BE2C (cell line): ENCODE data around the gene INIP.

Experiments
- DNase-seq: peaks from one replicate; pipeline ENCODE4 v3.0.0-alpha.2; 2020
- H3K27me3 ChIP-seq: fragments of 250-450 bp; sonication (Bioruptor Pico); 2 replicates; pipeline ENCODE4 v1.5.1; 2020; ENCODE audit warnings: mild to moderate bottlenecking
- H3K36me3 ChIP-seq: fragments of 250-450 bp; sonication (Bioruptor Pico); 2 replicates; pipeline ENCODE4 v1.5.1; 2020; ENCODE audit warnings: mild to moderate bottlenecking
- H3K4me1 ChIP-seq: fragments of 250-450 bp; sonication (Bioruptor Pico); 2 replicates; pipeline ENCODE4 v1.5.1; 2020
- H3K4me3 ChIP-seq: 2 replicates; pipeline ENCODE4 v1.5.1; 2011; ENCODE audit warnings: low read depth, low read length
- H3K9me3 ChIP-seq: fragments of 250-450 bp; sonication (Bioruptor Pico); 2 replicates; pipeline ENCODE4 v1.5.1; 2020
- CTCF ChIP-seq: IDR thresholded peaks from 2 replicates; pipeline ENCODE4 v1.5.1; 2012; ENCODE audit warnings: mild to moderate bottlenecking, low read depth, low read length

The INIP gene

GRCh38 chr9:112761912-112762655 lies 44.2 kb upstream of the INIP start:
- no peak overlapping the region for H3K4me3 ChIP-seq
- H3K27me3 ChIP-seq: no peaks in the 10 kb centered on the region
- H3K4me1 ChIP-seq: no peaks in the 10 kb centered on the region
- no peaks in the 10 kb centered on the region; the same call in none of the 2 replicates for H3K9me3 ChIP-seq
- H3K36me3 ChIP-seq: no peaks in the 10 kb centered on the region
- no peak for TF ChIP-seq CTCF
- no peak for DNase-seq

GRCh38 chr9:112760821-112761220 lies 42.9 kb upstream of the INIP start:
- Histone ChIP-seq H3K9me3 (no peaks in the 10 kb centered on the region; the same call in 1 of the 2 replicates), H3K4me1 (no peaks in the 10 kb centered on the region), H3K27me3 (no peaks in the 10 kb centered on the region), H3K36me3 (no peaks in the 10 kb centered on the region), H3K4me3 (no peak overlapping the region)
- DNase-seq: no peak
- TF ChIP-seq CTCF: no peak

GRCh38 chr9:112757940-112758339 lies 40.0 kb upstream of the INIP start:
- Histone ChIP-seq H3K27me3 (no peaks in the 10 kb centered on the region), H3K4me3 (no peak overlapping the region), H3K36me3 (no peaks in the 10 kb centered on the region), H3K4me1 (no peaks in the 10 kb centered on the region), H3K9me3 (no peaks in the 10 kb centered on the region)
- TF ChIP-seq CTCF: no peak
- DNase-seq: no peak

GRCh38 chr9:112757282-112757883 lies 39.5 kb upstream of the INIP start:
- no peak for TF ChIP-seq CTCF
- DNase-seq: no peak
- H3K4me1 ChIP-seq: no peaks in the 10 kb centered on the region
- no peaks in the 10 kb centered on the region for H3K27me3 ChIP-seq
- H3K36me3 ChIP-seq: no peaks in the 10 kb centered on the region
- no peak overlapping the region for H3K4me3 ChIP-seq
- H3K9me3 ChIP-seq: no peaks in the 10 kb centered on the region

- Histone ChIP-seq H3K36me3 (no peaks in the 10 kb centered on the region), H3K9me3 (no peaks in the 10 kb centered on the region), H3K27me3 (no peaks in the 10 kb centered on the region), H3K4me3 (no peak overlapping the region), H3K4me1 (no peaks in the 10 kb centered on the region)
- TF ChIP-seq CTCF: no peak
- no peak for DNase-seq
Measured at GRCh38 chr9:112755675-112756074, 37.8 kb upstream of the INIP start.

- Histone ChIP-seq H3K4me1 (no peaks in the 10 kb centered on the region), H3K27me3 (no peaks in the 10 kb centered on the region), H3K4me3 (no peak overlapping the region), H3K9me3 (no peaks in the 10 kb centered on the region), H3K36me3 (no peaks in the 10 kb centered on the region)
- TF ChIP-seq CTCF: no peak
- DNase-seq: no peak
Measured at GRCh38 chr9:112755016-112755427, 37.1 kb upstream of the INIP start.
